Mesenchymal stem cell (in vitro differentiated cells and primary cell): ENCODE results near the gene MAP3K6. TPM values are rescaled to one million over a fixed set of nuclear protein-coding genes. Genes with fewer than 3 reads are reported as not detected.
A peak's percentile ranks its signal among the peaks of the same experiment; 100 is the strongest.

Source experiments
- DNase-seq: peaks from one replicate; pipeline ENCODE4 v3.0.0-alpha.2; 2013
- H2AFZ ChIP-seq: one replicate; pipeline ENCODE4 v1.6.1; 2013; ENCODE audit warnings: low read depth, mild to moderate bottlenecking, control low read depth, inconsistent platforms, low read length, moderate library complexity
- H2AK5ac ChIP-seq: 2 replicates; pipeline ENCODE4 v1.6.1; 2013; ENCODE audit warnings: low read length, moderate library complexity, mild to moderate bottlenecking, inconsistent platforms; ENCODE audit not compliant: severe bottlenecking
- H2BK120ac ChIP-seq: one replicate; pipeline ENCODE4 v1.6.1; 2013; ENCODE audit warnings: low read depth, mild to moderate bottlenecking, inconsistent platforms, low read length, moderate library complexity
- H2BK12ac ChIP-seq, 2 experiments: one replicate each; pipeline ENCODE4 v1.6.1; 2013; ENCODE audit warnings: inconsistent platforms in 2 of 2, low read length in 2 of 2, mild to moderate bottlenecking in 2 of 2, moderate library complexity in 2 of 2, control low read depth in 1 of 2
- H2BK15ac ChIP-seq: one replicate; pipeline ENCODE4 v1.6.1; 2013; ENCODE audit warnings: mild to moderate bottlenecking, low read depth, inconsistent platforms; ENCODE audit not compliant: poor library complexity, severe bottlenecking
- H2BK5ac ChIP-seq: 2 replicates; pipeline ENCODE4 v1.6.1; 2013; ENCODE audit warnings: low read depth, mild to moderate bottlenecking, low read length, control low read depth, inconsistent platforms; ENCODE audit not compliant: poor library complexity, severe bottlenecking
- H3K14ac ChIP-seq, 2 experiments: one replicate each; pipeline ENCODE4 v1.6.1; 2013; ENCODE audit warnings: inconsistent platforms in 2 of 2, low read length in 2 of 2, control low read depth in 1 of 2, mild to moderate bottlenecking in 1 of 2, moderate library complexity in 1 of 2
- H3K18ac ChIP-seq, 2 experiments: one replicate each; pipeline ENCODE4 v1.6.1; 2013; ENCODE audit warnings: inconsistent platforms in 2 of 2, low read length in 2 of 2, control low read depth in 1 of 2, low read depth in 1 of 2, mild to moderate bottlenecking in 1 of 2
- H3K23ac ChIP-seq, 2 experiments: one replicate each; pipeline ENCODE4 v1.6.1; 2013; ENCODE audit warnings: inconsistent platforms in 2 of 2, low read length in 2 of 2, mild to moderate bottlenecking in 2 of 2, moderate library complexity in 2 of 2, control low read depth in 1 of 2
- H3K27ac ChIP-seq: 2 replicates; pipeline ENCODE4 v1.5.1; 2013; ENCODE audit warnings: mild to moderate bottlenecking, moderate library complexity, low read length, control low read depth, inconsistent platforms; ENCODE audit not compliant: poor library complexity, severe bottlenecking
- H3K27me3 ChIP-seq, 2 experiments: 2 replicates each; pipeline versions ENCODE4 v1.6.1 to v1.7.0; 2013; ENCODE audit warnings: low read length in 2 of 2, mild to moderate bottlenecking in 2 of 2, moderate library complexity in 2 of 2, control low read depth in 1 of 2, inconsistent platforms in 1 of 2; ENCODE audit not compliant: control insufficient read depth in 1 of 2, insufficient read depth in 1 of 2
- H3K36me3 ChIP-seq, 2 experiments: 2 replicates each; pipeline versions ENCODE4 v1.6.1 to v1.7.0; 2013; ENCODE audit warnings: low read length in 2 of 2, control low read depth in 1 of 2, inconsistent platforms in 1 of 2, low read depth in 1 of 2, mild to moderate bottlenecking in 1 of 2; ENCODE audit not compliant: insufficient read depth in 2 of 2, control insufficient read depth in 1 of 2
- H3K4ac ChIP-seq, 2 experiments: one replicate each; pipeline ENCODE4 v1.6.1; 2013; ENCODE audit warnings: inconsistent platforms in 2 of 2, low read length in 2 of 2, mild to moderate bottlenecking in 2 of 2, moderate library complexity in 2 of 2, control low read depth in 1 of 2, low read depth in 1 of 2
- H3K4me1 ChIP-seq: 2 replicates; pipeline ENCODE4 v1.6.1; 2013; ENCODE audit warnings: low read depth, low read length, control low read depth; ENCODE audit not compliant: control insufficient read depth, insufficient read depth
- H3K4me2 ChIP-seq: 2 replicates; pipeline ENCODE4 v1.6.1; 2013; ENCODE audit warnings: low read length, mild to moderate bottlenecking, inconsistent platforms; ENCODE audit not compliant: poor library complexity, severe bottlenecking
- H3K4me3 ChIP-seq, 2 experiments: 2 replicates each; pipeline versions ENCODE4 v1.5.1 to v1.7.0; 2013; ENCODE audit warnings: low read length in 2 of 2, mild to moderate bottlenecking in 2 of 2, control low read depth in 1 of 2, low read depth in 1 of 2; ENCODE audit not compliant: insufficient read depth in 1 of 2
- H3K79me1 ChIP-seq: replicated peaks from 2 replicates; pipeline ENCODE4 v1.6.1; 2013; ENCODE audit warnings: mild to moderate bottlenecking, control low read depth, low read length, inconsistent platforms; ENCODE audit not compliant: poor library complexity, severe bottlenecking
- H3K9ac ChIP-seq: 2 replicates; pipeline ENCODE4 v1.7.0; 2013; ENCODE audit warnings: mild to moderate bottlenecking, low read length, moderate library complexity
- H3K9me3 ChIP-seq: 2 replicates; pipeline ENCODE4 v1.7.0; 2013; ENCODE audit warnings: mild to moderate bottlenecking, low read length; ENCODE audit not compliant: control insufficient read depth
- H4K8ac ChIP-seq: one replicate; pipeline ENCODE4 v1.6.1; 2013; ENCODE audit warnings: inconsistent platforms, mild to moderate bottlenecking, low read length, moderate library complexity
- H4K91ac ChIP-seq: one replicate; pipeline ENCODE4 v1.6.1; 2013; ENCODE audit warnings: mild to moderate bottlenecking, low read length, inconsistent platforms
- WGBS: methylation state at CpG from one replicate; pipeline ENCODE4 v1.1.7; 2013; ENCODE audit warnings: mixed read lengths; 5-methylcytosine and 5-hydroxymethylcytosine counted together
- polyA plus RNA-seq, 2 experiments: library from polyadenylated mRNA; stranded (reverse); fragments of 200-250 nt; gene quantifications; one replicate each; pipeline ENCODE4 v1.2.3, GENCODE V29; 2013

Gene MAP3K6, protein sequence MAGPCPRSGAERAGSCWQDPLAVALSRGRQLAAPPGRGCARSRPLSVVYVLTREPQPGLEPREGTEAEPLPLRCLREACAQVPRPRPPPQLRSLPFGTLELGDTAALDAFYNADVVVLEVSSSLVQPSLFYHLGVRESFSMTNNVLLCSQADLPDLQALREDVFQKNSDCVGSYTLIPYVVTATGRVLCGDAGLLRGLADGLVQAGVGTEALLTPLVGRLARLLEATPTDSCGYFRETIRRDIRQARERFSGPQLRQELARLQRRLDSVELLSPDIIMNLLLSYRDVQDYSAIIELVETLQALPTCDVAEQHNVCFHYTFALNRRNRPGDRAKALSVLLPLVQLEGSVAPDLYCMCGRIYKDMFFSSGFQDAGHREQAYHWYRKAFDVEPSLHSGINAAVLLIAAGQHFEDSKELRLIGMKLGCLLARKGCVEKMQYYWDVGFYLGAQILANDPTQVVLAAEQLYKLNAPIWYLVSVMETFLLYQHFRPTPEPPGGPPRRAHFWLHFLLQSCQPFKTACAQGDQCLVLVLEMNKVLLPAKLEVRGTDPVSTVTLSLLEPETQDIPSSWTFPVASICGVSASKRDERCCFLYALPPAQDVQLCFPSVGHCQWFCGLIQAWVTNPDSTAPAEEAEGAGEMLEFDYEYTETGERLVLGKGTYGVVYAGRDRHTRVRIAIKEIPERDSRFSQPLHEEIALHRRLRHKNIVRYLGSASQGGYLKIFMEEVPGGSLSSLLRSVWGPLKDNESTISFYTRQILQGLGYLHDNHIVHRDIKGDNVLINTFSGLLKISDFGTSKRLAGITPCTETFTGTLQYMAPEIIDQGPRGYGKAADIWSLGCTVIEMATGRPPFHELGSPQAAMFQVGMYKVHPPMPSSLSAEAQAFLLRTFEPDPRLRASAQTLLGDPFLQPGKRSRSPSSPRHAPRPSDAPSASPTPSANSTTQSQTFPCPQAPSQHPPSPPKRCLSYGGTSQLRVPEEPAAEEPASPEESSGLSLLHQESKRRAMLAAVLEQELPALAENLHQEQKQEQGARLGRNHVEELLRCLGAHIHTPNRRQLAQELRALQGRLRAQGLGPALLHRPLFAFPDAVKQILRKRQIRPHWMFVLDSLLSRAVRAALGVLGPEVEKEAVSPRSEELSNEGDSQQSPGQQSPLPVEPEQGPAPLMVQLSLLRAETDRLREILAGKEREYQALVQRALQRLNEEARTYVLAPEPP (N-terminal part only)
- 27.2 TPM for polyA plus RNA-seq (2013, experiment 1 of 2)
- polyA plus RNA-seq (2013, experiment 2 of 2) = 28.1 TPM

DNA sequence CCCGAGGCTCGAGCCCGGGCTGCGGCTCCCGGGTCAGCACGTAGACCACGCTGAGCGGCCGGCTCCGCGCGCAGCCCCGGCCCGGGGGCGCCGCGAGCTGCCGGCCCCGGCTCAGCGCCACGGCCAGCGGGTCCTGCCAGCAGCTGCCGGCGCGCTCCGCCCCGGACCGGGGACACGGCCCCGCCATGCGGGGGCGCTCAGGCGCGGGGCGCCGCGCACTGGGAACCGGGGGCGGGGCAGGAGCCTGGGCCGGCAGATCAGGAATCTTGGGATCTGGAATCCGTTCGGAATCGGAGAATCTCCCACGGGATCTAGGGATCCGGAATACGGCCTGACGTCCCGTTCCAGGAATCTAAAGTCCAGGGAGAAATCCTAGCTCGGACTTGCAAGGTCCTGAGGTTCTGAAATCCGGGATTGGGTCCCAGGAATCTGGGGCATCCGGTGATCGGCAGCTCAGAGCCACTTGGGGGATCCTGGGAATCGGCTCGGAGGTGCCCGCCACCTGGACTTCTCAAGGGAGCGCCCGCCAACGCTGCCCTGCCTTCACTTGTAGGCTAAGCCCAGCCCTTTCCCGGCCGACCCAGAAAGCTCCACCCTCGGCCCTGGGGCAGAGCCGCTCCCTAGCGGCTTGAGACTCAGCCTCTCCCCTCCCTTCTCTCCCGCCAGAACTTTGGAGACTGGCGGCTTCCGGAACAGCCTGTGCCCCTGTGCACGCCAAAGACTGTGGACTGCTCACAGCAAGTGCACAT lies at the start of gene MAP3K6:
MAP3K6 (minus strand) TSS at position 551 of the 749 bp plus-strand sequence; CDS start at position 187, 364 bp downstream.
- Histone ChIP-seq H4K8ac (peak within 1 kb of the TSS; percentile 78), H3K4ac (peak within 1 kb of the TSS; percentile 64 to 91), H2BK12ac (peak within 1 kb of the TSS; percentile 72 to 76), H2AK5ac (peak within 1 kb of the TSS; percentile 49), H3K27ac (peak within 1 kb of the TSS; percentile 94), H3K4me2 (peak within 1 kb of the TSS; percentile 64), H3K14ac (peak within 1 kb of the TSS; percentile 11 to 81), H3K27me3 (no peaks in the 10 kb centered on the region), H3K36me3 (peaks cover 31% of the 10 kb centered on the region in 2 experiments), H2BK120ac (peak within 1 kb of the TSS; percentile 73), H3K23ac (peak within 1 kb of the TSS in 1 of 2 experiments; percentile 27), H3K9ac (peak within 1 kb of the TSS; percentile 95), H3K4me3 (peak within 1 kb of the TSS; percentile 71 to 75), H2AFZ (peak within 1 kb of the TSS; percentile 51), H3K4me1 (peaks cover 13% of the 10 kb centered on the region), H3K18ac (peak within 1 kb of the TSS; percentile 76 to 86), H2BK5ac (peak within 1 kb of the TSS; percentile 59), H3K79me1 (peaks cover 11% of the 10 kb centered on the region), H3K9me3 (no peaks in the 10 kb centered on the region), H4K91ac (peak within 1 kb of the TSS; percentile 70), H2BK15ac (peak within 1 kb of the TSS; percentile 96)
- peak; percentile 81 for DNase-seq
- under 1% methylated on average over 63 of the region's 67 CpGs for WGBS

DNA sequence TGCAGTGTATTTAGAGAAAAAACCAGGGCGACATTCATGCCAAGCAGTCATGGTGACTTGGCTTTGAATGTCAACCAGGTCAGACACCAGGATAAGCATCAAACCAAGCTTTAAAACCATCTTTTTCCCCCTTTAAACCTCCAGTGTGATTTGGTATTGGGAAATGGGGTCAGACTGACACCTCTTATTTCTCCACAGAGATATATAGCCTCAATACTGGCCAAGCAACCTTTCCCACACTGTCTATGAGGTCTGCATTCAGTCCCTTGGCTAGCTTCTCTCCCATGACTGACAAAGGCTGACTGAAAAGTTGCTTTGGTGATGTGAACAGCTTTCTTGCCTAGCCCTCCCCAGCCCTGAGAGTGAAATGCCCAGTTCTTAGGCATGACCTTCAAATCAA lies 47.3 kb upstream of the MAP3K6 start:
- H3K18ac ChIP-seq = no peak overlapping the region
- H2AFZ ChIP-seq = no peak overlapping the region

DNA sequence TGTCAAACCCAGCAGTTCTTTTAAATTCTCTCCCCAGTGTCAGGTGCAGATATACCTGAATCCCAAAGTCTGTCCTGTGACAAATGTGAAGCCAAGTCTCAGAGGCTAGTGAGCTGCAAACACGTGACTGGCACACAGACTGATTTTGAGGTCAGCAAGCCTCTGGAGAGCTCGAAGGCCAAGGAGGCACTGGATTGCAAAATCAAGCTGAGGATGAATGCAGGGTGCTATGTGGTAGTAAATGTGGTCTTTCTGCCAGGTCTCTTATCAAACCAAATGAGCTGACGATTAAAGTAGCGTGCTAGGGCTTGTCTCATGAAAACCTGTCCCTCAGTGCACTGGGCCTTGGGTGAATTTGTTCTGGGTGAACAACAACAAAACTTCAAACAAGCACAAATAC lies 46.2 kb upstream of the MAP3K6 start:
- H3K4me2 ChIP-seq = no peak overlapping the region
- no peaks in the 10 kb centered on the region for H3K27me3 ChIP-seq
- H2BK12ac ChIP-seq = no peak overlapping the region
- no peak overlapping the region for H2BK120ac ChIP-seq
- no peak overlapping the region for H4K8ac ChIP-seq
- H3K79me1 ChIP-seq = peaks cover 39% of the 10 kb centered on the region
- H3K27ac ChIP-seq = no peak overlapping the region
- no peak overlapping the region for H2BK15ac ChIP-seq
- no peak overlapping the region for H3K23ac ChIP-seq
- peaks cover 44 to 95% of the 10 kb centered on the region in 2 experiments for H3K36me3 ChIP-seq
- H3K14ac ChIP-seq = no peak overlapping the region
- H4K91ac ChIP-seq = no peak overlapping the region
- no peak overlapping the region for H2AK5ac ChIP-seq
- no peak overlapping the region for H3K18ac ChIP-seq
- no peak overlapping the region for H2AFZ ChIP-seq
- H2BK5ac ChIP-seq = no peak overlapping the region
- H3K4ac ChIP-seq = no peak overlapping the region
- H3K9ac ChIP-seq = no peak overlapping the region
- WGBS = 98% methylated on average over 4 of the region's 4 CpGs
- H3K4me3 ChIP-seq = no peak overlapping the region
- no peak for DNase-seq
- H3K9me3 ChIP-seq = no peaks in the 10 kb centered on the region
- H3K4me1 ChIP-seq = peaks cover 2% of the 10 kb centered on the region

More for the DNA sequence above, 47.3 kb upstream of the MAP3K6 start:
- Histone ChIP-seq H3K27ac (no peak overlapping the region), H2BK5ac (no peak overlapping the region), H2BK120ac (no peak overlapping the region), H3K4me3 (no peak overlapping the region), H3K27me3 (no peaks in the 10 kb centered on the region), H3K14ac (no peak overlapping the region), H3K4me1 (peaks cover 3% of the 10 kb centered on the region), H3K36me3 (peaks cover 35 to 87% of the 10 kb centered on the region in 2 experiments), H2BK15ac (no peak overlapping the region), H3K4ac (no peak overlapping the region), H4K91ac (no peak overlapping the region), H3K79me1 (peaks cover 35% of the 10 kb centered on the region), H2BK12ac (no peak overlapping the region), H3K9ac (no peak overlapping the region), H3K9me3 (no peaks in the 10 kb centered on the region), H3K23ac (no peak overlapping the region), H3K4me2 (no peak overlapping the region), H2AK5ac (no peak overlapping the region), H4K8ac (no peak overlapping the region)
- 100% methylated on average over 1 of the region's 1 CpG for WGBS
- DNase-seq = no peak
